ENCODE measurements around the gene HEATR1. TPM values are rescaled to one million over a fixed set of nuclear protein-coding genes. Genes with fewer than 3 reads are reported as not detected.

The HEATR1 gene
- polyA plus RNA-seq, 1 of the 3 experiments (the other 2 are of a cell fraction) = 10.6 TPM

DNA sequence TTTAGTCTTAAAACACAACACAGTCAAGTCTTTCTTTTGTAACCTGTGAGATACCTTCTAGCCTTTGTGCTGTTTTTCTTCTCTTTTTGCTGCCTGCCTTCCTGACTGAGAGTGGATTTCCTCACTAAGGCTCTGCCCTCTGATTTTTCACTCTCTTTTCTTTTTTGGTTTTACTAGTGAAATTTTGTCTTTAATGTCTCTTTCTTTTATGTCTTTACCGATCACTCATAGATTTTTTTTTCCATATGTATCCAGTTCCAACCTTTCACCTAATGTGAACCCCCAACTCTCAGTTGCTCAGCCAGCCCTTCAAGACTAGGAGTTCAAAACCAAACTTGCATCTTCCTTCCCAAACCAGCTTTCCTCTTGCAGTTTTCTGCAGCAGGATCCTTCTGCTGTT lies 74.0 kb downstream of the HEATR1 start:
- ChIA-PET POLR2A (no interaction called here), CTCF (interaction anchor here (1.6 kb wide), 1 partner anchor 21 kb away, joined by 3 read pairs; no protein-coding TSS in a partner anchor)
- Histone ChIP-seq H3K36me3 (replicated peaks in 1 of 2; ENCODE audit: control insufficient read depth in 1 of 2, insufficient read depth in 2 of 2, low read length in 1 of 2) (peaks cover 4 to 25% of the 10 kb centered on the region in 2 experiments), H3K9me2 (no peaks in the 10 kb centered on the region), H3K9me3 (no peaks in the 10 kb centered on the region), H3K79me2 (ENCODE audit: insufficient read depth) (peaks cover 4% of the 10 kb centered on the region), H3K4me3 (ENCODE audit: low read depth in 2 of 2, low read length in 1 of 2) (no peak overlapping the region), H3K27ac (ENCODE audit: low read depth in 2 of 2, low read length in 1 of 2) (no peak overlapping the region), H3K4me2 (no peak overlapping the region), H3K27me3 (ENCODE audit: insufficient read depth) (no peaks in the 10 kb centered on the region), H2AFZ (ENCODE audit: low read depth) (no peak overlapping the region), H4K20me1 (ENCODE audit: insufficient read depth) (no peaks in the 10 kb centered on the region), H3F3A (replicated peaks; ENCODE audit: insufficient read depth) (peaks cover 4% of the 10 kb centered on the region), H3K4me1 (ENCODE audit: control insufficient read depth in 1 of 2, insufficient read depth in 2 of 2, low read depth in 1 of 2, low read length in 1 of 2) (no peaks in the 10 kb centered on the region; a peak in 2 of 4 replicates), H3K9ac (no peak overlapping the region)
- DNase-seq = no peak
- TF ChIP-seq JUND (IDR thresholded peaks at IDR 0.05) (no peak), ELF1 (IDR thresholded peaks at IDR 0.05) (no peak), CHD2 (IDR thresholded peaks at IDR 0.05; ENCODE audit: low read length, partially characterized antibody) (no peak), GATA2 (CRISPR knock-in tag; IDR thresholded peaks at IDR 0.05) (no peak), YY1 (IDR thresholded peaks at IDR 0.05; ENCODE audit: low read depth) (no peak), RFX5 (IDR thresholded peaks at IDR 0.05; ENCODE audit: low read length) (no peak), RAD21 (IDR thresholded peaks at IDR 0.05; ENCODE audit: low read length) (no peak), RXRA (IDR thresholded peaks at IDR 0.05; ENCODE audit: borderline replicate concordance, low read depth) (no peak), GABPA (IDR thresholded peaks at IDR 0.05; ENCODE audit: low read depth) (no peak), NFIC (IDR thresholded peaks at IDR 0.05; ENCODE audit: borderline replicate concordance) (no peak), SMC3 (IDR thresholded peaks at IDR 0.05; ENCODE audit: low read depth, low read length) (no peak), RCOR1 (IDR thresholded peaks at IDR 0.05; ENCODE audit: low read length) (no peak), NRF1 (IDR thresholded peaks at IDR 0.05; ENCODE audit: low read depth, low read length) (no peak), FOSL2 (IDR thresholded peaks at IDR 0.05; ENCODE audit: borderline replicate concordance, low read depth) (no peak), MXI1 (IDR thresholded peaks at IDR 0.05; ENCODE audit: low read depth, low read length) (no peak), EZH2phosphoT487 (IDR thresholded peaks at IDR 0.05; ENCODE audit: borderline replicate concordance, low read depth) (no peak)
- TF ChIP-seq, protein P1, sequence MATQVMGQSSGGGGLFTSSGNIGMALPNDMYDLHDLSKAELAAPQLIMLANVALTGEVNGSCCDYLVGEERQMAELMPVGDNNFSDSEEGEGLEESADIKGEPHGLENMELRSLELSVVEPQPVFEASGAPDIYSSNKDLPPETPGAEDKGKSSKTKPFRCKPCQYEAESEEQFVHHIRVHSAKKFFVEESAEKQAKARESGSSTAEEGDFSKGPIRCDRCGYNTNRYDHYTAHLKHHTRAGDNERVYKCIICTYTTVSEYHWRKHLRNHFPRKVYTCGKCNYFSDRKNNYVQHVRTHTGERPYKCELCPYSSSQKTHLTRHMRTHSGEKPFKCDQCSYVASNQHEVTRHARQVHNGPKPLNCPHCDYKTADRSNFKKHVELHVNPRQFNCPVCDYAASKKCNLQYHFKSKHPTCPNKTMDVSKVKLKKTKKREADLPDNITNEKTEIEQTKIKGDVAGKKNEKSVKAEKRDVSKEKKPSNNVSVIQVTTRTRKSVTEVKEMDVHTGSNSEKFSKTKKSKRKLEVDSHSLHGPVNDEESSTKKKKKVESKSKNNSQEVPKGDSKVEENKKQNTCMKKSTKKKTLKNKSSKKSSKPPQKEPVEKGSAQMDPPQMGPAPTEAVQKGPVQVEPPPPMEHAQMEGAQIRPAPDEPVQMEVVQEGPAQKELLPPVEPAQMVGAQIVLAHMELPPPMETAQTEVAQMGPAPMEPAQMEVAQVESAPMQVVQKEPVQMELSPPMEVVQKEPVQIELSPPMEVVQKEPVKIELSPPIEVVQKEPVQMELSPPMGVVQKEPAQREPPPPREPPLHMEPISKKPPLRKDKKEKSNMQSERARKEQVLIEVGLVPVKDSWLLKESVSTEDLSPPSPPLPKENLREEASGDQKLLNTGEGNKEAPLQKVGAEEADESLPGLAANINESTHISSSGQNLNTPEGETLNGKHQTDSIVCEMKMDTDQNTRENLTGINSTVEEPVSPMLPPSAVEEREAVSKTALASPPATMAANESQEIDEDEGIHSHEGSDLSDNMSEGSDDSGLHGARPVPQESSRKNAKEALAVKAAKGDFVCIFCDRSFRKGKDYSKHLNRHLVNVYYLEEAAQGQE (IDR thresholded peaks at IDR 0.05; ENCODE audit: low read depth, low read length) = no peak
- TF ChIP-seq, protein P2, sequence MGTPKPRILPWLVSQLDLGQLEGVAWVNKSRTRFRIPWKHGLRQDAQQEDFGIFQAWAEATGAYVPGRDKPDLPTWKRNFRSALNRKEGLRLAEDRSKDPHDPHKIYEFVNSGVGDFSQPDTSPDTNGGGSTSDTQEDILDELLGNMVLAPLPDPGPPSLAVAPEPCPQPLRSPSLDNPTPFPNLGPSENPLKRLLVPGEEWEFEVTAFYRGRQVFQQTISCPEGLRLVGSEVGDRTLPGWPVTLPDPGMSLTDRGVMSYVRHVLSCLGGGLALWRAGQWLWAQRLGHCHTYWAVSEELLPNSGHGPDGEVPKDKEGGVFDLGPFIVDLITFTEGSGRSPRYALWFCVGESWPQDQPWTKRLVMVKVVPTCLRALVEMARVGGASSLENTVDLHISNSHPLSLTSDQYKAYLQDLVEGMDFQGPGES (IDR thresholded peaks at IDR 0.05; ENCODE audit: low read depth, low read length) = no peak
- TF ChIP-seq, protein P3, sequence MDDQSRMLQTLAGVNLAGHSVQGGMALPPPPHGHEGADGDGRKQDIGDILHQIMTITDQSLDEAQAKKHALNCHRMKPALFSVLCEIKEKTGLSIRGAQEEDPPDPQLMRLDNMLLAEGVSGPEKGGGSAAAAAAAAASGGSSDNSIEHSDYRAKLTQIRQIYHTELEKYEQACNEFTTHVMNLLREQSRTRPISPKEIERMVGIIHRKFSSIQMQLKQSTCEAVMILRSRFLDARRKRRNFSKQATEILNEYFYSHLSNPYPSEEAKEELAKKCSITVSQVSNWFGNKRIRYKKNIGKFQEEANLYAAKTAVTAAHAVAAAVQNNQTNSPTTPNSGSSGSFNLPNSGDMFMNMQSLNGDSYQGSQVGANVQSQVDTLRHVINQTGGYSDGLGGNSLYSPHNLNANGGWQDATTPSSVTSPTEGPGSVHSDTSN (IDR thresholded peaks at IDR 0.05) = no peak
- TF ChIP-seq, protein P4, sequence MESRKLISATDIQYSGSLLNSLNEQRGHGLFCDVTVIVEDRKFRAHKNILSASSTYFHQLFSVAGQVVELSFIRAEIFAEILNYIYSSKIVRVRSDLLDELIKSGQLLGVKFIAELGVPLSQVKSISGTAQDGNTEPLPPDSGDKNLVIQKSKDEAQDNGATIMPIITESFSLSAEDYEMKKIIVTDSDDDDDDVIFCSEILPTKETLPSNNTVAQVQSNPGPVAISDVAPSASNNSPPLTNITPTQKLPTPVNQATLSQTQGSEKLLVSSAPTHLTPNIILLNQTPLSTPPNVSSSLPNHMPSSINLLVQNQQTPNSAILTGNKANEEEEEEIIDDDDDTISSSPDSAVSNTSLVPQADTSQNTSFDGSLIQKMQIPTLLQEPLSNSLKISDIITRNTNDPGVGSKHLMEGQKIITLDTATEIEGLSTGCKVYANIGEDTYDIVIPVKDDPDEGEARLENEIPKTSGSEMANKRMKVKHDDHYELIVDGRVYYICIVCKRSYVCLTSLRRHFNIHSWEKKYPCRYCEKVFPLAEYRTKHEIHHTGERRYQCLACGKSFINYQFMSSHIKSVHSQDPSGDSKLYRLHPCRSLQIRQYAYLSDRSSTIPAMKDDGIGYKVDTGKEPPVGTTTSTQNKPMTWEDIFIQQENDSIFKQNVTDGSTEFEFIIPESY (IDR thresholded peaks at IDR 0.05; ENCODE audit: borderline replicate concordance, low read depth) = no peak
- 90% methylated on average over 1 of the region's 1 CpG for WGBS (ENCODE audit: low lambda C conversion rate)
